SH-SY5Y (cell line): Measurements from ENCODE around the gene PRC1.

ENCODE experiments used
- GATA2 ChIP-seq: IDR thresholded peaks from 2 replicates; pipeline ENCODE4 v1.6.1; 2011; ENCODE audit warnings: mild to moderate bottlenecking, low read depth, low read length
- GATA3 ChIP-seq: IDR thresholded peaks from 2 replicates; pipeline ENCODE4 v1.6.1; 2011; ENCODE audit warnings: low read depth, mild to moderate bottlenecking, low read length, moderate library complexity

Gene PRC1

GRCh38 chr15:90936823-90937222, 57.5 kb downstream of the PRC1 start:
- no peak for TF ChIP-seq GATA3
- no peak for TF ChIP-seq GATA2

DNA sequence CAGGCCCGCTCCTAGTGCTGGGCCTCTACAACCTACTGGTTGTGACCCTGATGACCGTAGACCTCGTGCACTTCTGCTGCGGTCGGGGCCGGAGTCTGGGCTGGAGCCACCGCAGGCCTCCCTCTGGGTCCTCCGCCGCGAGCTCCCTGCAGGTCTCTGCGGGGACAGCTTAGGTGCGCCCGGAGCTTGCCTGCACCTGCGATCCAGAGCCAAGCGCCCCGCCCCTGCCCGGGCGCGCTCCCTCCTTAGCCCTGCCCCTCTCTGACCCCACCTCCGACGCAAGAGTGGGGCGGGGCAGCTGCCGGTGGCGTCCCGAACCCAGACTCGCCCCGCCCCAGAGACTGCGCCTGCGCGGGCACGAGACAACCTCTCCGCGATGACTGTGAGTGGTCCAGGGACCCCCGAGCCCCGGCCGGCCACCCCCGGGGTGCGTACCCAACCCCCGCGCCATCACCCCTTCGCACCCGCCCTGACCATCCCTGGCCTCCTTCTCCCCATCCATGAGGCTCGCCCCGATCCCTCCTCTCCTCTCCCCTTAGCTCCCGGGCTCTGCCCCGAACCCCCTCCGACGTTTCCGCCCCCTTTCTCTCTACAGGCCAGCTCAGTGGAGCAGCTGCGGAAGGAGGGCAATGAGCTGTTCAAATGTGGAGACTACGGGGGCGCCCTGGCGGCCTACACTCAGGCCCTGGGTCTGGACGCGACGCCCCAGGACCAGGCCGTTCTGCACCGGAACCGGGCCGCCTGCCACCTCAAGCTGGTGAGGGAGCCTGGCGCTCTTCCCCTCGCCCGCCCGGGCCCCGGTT, 59.2 kb downstream of the PRC1 start, which contains the start of gene UNC45A:
Gene UNC45A (plus strand): TSS at position 337 of the 803 bp plus-strand sequence. CDS start 40 bp downstream, at position 377.
- TF ChIP-seq GATA2: no peak
- TF ChIP-seq GATA3: no peak

- no peak for TF ChIP-seq GATA2
- TF ChIP-seq GATA3: no peak
Observed at GRCh38 chr15:90934256-90934948, 59.9 kb downstream of the PRC1 start.

GRCh38 chr15:90933301-90933700, 61.0 kb downstream of the PRC1 start:
- TF ChIP-seq GATA3: no peak
- no peak for TF ChIP-seq GATA2

GRCh38 chr15:90932660-90932991, 61.7 kb downstream of the PRC1 start:
- TF ChIP-seq GATA3 (no peak), GATA2 (no peak)

GRCh38 chr15:90931828-90932659, 62.3 kb downstream of the PRC1 start, which contains the start of gene HDDC3:
Gene HDDC3, minus strand, starts transcription at chr15:90932549. Its CDS starts 9 bp downstream, at chr15:90932540.
- TF ChIP-seq GATA2 (no peak), GATA3 (no peak)

DNA sequence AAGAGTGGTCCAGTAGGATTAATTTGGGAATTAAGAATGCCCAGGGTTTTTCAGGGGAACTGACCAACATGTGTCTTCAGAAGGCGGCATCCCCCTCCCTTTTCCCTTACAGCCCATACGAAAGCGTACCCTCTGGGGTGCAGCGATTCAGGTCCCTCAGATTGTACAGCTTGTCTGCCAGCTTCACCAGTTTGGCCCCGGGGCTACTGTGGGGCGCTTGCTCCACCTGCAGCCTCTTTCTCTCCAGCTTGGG, 62.8 kb downstream of the PRC1 start:
- TF ChIP-seq GATA3 (no peak), GATA2 (no peak)

DNA sequence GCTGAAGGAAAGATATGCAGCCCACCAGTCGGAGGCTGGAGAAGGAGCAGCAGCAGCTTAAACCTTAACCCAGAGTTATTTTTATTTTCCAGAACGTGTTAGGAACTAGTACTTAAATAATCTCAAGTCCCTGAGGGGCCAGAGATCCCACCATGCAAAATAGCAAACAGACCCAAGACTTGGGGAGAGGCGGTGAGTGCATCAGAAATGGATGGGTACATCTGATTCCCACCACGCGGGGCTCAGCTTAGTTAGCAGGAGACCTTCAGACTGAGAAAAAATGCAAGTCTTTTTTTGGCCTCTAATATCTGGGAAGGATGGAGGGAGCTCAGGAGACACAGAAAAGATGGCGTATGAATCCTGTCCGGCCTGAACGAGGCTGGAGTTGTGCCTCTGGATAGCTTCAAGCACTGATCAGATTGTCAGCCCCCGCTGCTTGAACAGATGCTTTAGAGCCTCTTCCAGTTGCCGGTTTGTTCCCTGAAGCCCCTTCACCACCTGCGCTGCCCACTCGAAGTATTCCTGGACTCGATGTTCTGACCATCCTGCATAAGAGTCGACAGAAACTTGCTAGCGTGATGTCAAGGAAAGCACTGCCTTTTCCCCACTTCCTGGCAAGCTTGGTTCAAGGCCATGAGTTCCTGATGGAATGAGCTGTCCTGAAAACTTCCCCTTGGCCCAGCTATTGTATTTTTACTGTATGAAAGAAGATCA, 63.3 kb downstream of the PRC1 start:
- TF ChIP-seq GATA2 (no peak), GATA3 (no peak)

GRCh38 chr15:90929246-90930019, 64.9 kb downstream of the PRC1 start:
- TF ChIP-seq GATA2 (no peak), GATA3 (no peak)

DNA sequence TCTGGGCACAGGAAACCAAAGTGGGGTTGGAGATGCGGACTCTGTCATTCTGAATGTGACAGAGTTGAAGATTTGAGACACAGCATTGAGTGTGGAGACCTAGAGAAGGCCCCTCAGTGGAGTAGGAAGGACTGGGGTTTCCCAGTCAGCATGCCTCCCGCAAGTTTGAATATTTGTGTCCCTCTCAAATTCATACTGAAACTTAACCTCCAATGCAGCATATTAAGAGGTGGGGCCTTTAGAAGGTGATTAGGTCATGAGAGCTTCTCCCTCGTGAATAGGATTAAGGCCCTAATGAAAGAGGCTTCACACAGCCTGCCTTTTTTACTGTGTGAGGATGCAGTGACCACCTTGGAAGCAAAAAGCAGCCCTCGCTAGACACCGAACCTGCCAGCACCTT, 70.0 kb downstream of the PRC1 start:
- TF ChIP-seq GATA3 (no peak), GATA2 (no peak)

DNA sequence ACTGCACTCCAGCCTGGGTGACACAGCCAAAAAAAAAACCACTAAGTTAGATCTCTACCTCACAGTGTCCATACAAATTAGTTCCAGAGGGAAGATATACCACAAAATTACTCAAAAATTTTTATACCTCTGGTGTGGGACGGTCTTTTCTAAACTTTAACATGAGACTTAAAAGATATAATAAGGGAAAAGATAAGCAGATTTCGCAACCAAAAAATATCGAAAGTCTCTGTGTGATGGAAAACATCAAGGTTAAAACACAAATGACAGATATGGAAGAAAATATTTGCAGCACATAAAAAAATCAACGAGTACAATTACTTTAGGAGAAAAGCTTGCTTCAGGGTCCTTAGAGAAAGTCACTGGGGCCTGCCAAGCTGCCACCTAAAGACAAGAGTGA, 72.4 kb downstream of the PRC1 start:
- no peak for TF ChIP-seq GATA2
- no peak for TF ChIP-seq GATA3

GRCh38 chr15:90918835-90919234, 75.5 kb downstream of the PRC1 start:
- TF ChIP-seq GATA3: no peak
- TF ChIP-seq GATA2: no peak
